ENCODE measurements around the gene DNM1.

DNM1 gene

GRCh38 chr9:128187361-128187760 is 15.8 kb upstream of the DNM1 start:
- TF ChIP-seq POLR2A (IDR thresholded peaks at IDR 0.05; ENCODE audit: low read length) (no peak), GATA1 (IDR thresholded peaks at IDR 0.05; ENCODE audit: low read depth, low read length) (no peak)
- DNase-seq: no peak

GRCh38 chr9:128188209-128188608 is 15.0 kb upstream of the DNM1 start:
- DNase-seq: no peak
- TF ChIP-seq POLR2A (IDR thresholded peaks at IDR 0.05; ENCODE audit: low read length) (no peak), GATA1 (IDR thresholded peaks at IDR 0.05; ENCODE audit: low read depth, low read length) (no peak)

GRCh38 chr9:128190013-128190412 is 13.2 kb upstream of the DNM1 start:
- DNase-seq: peak in 1 of 2 experiments; percentile 15
- TF ChIP-seq GATA1 (IDR thresholded peaks at IDR 0.05; ENCODE audit: low read depth, low read length): no peak
- no peak for TF ChIP-seq POLR2A (IDR thresholded peaks at IDR 0.05; ENCODE audit: low read length)

- TF ChIP-seq POLR2A (IDR thresholded peaks at IDR 0.05; ENCODE audit: low read length): no peak
- TF ChIP-seq GATA1 (IDR thresholded peaks at IDR 0.05; ENCODE audit: low read depth, low read length): no peak
- peak in 1 of 2 experiments; percentile 43 for DNase-seq
Observed at GRCh38 chr9:128190516-128191405, 12.4 kb upstream of the DNM1 start.

- TF ChIP-seq GATA1 (IDR thresholded peaks at IDR 0.05; ENCODE audit: low read depth, low read length) (no peak), POLR2A (IDR thresholded peaks at IDR 0.05; ENCODE audit: low read length) (peak; percentile 66)
- DNase-seq: peak; percentile 88 to 92
Observed at GRCh38 chr9:128191406-128192046, 11.7 kb upstream of the DNM1 start, which contains the start of gene CIZ1. CIZ1 (minus strand) TSS chr9:128191572; CDS start chr9:128190857, 715 bp downstream.

GRCh38 chr9:128192601-128193371 is 10.4 kb upstream of the DNM1 start:
- DNase-seq: peak; percentile 30 to 33
- TF ChIP-seq POLR2A (IDR thresholded peaks at IDR 0.05; ENCODE audit: low read length) (no peak), GATA1 (IDR thresholded peaks at IDR 0.05; ENCODE audit: low read depth, low read length) (no peak)

GRCh38 chr9:128193469-128194096 is 9.6 kb upstream of the DNM1 start:
- no peak for DNase-seq
- TF ChIP-seq GATA1 (IDR thresholded peaks at IDR 0.05; ENCODE audit: low read depth, low read length): no peak
- no peak for TF ChIP-seq POLR2A (IDR thresholded peaks at IDR 0.05; ENCODE audit: low read length)

- TF ChIP-seq GATA1 (IDR thresholded peaks at IDR 0.05; ENCODE audit: low read depth, low read length) (no peak), POLR2A (IDR thresholded peaks at IDR 0.05; ENCODE audit: low read length) (no peak)
- no peak for DNase-seq
Observed at GRCh38 chr9:128201441-128202369, 1.5 kb upstream of the DNM1 start.

- DNase-seq: no peak
- TF ChIP-seq POLR2A (IDR thresholded peaks at IDR 0.05; ENCODE audit: low read length): no peak
- TF ChIP-seq GATA1 (IDR thresholded peaks at IDR 0.05; ENCODE audit: low read depth, low read length): no peak
Observed at GRCh38 chr9:128202648-128203023, 543 bp upstream of the DNM1 start.

- TF ChIP-seq GATA1 (IDR thresholded peaks at IDR 0.05; ENCODE audit: low read depth, low read length) (no peak), POLR2A (IDR thresholded peaks at IDR 0.05; ENCODE audit: low read length) (no peak)
- peak; percentile 15 to 21 for DNase-seq
Observed at GRCh38 chr9:128203707-128204551, 750 bp downstream of the DNM1 start.

- DNase-seq: no peak
- no peak for TF ChIP-seq GATA1 (IDR thresholded peaks at IDR 0.05; ENCODE audit: low read depth, low read length)
Observed at GRCh38 chr9:128204858-128205257, 1.7 kb downstream of the DNM1 start.

Measured in erythroblast (primary cell).